ENCODE data around the gene GPATCH3.
"Not testable (repeated sequence)": the region's sequence is repeated elsewhere in the genome, so short reads cannot be mapped to it uniquely, and the experiment has no call there.

Gene GPATCH3, protein sequence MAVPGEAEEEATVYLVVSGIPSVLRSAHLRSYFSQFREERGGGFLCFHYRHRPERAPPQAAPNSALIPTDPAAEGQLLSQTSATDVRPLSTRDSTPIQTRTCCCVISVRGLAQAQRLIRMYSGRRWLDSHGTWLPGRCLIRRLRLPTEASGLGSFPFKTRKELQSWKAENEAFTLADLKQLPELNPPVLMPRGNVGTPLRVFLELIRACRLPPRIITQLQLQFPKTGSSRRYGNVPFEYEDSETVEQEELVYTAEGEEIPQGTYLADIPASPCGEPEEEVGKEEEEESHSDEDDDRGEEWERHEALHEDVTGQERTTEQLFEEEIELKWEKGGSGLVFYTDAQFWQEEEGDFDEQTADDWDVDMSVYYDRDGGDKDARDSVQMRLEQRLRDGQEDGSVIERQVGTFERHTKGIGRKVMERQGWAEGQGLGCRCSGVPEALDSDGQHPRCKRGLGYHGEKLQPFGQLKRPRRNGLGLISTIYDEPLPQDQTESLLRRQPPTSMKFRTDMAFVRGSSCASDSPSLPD

DNA sequence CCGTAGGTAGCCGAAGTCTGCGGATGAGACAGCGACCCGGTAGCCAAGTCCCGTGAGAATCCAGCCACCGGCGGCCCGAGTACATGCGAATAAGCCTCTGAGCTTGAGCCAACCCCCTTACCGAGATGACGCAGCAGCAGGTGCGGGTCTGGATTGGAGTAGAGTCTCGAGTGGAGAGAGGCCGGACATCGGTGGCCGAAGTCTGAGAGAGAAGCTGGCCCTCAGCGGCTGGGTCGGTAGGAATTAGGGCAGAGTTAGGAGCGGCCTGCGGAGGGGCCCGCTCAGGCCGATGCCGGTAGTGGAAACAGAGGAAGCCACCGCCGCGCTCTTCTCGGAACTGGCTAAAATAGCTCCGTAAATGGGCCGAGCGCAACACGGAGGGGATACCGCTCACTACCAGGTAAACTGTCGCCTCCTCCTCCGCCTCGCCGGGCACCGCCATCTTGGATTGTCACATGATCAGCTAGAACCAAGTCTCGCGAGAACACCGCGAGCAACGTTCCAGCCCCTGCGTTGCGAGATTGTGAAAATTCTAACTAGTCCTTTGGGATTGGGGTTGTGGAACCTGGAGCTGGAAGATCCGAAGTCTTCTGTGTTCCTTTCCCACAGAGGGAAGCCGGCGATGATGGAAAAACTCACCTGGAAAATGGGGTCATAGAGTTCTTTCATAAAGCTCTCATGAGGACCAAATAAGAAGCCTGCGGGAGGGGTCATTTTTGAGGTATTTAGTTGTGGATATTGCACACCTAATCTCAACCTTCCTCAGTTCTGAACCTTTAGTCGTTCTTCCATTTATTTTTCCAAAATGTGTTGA is at the start of gene GPATCH3:
GPATCH3 (minus strand) TSS at position 467 of the 814 bp plus-strand sequence; CDS start at position 442, 25 bp downstream.
- H3K27ac Mint-ChIP-seq, result peak within 1 kb of the TSS; percentile 97
- H3K4me3 Mint-ChIP-seq, result peak within 1 kb of the TSS; percentile 95
- peaks cover 35% of the 10 kb centered on the region for H3K4me1 Mint-ChIP-seq (ENCODE audit: low read depth)
- no peaks in the 10 kb centered on the region for H3K9me3 Mint-ChIP-seq
- no peaks in the 10 kb centered on the region for H3K27me3 Mint-ChIP-seq
- peaks cover 15% of the 10 kb centered on the region for H3K36me3 Mint-ChIP-seq (ENCODE audit: low read depth)

DNA sequence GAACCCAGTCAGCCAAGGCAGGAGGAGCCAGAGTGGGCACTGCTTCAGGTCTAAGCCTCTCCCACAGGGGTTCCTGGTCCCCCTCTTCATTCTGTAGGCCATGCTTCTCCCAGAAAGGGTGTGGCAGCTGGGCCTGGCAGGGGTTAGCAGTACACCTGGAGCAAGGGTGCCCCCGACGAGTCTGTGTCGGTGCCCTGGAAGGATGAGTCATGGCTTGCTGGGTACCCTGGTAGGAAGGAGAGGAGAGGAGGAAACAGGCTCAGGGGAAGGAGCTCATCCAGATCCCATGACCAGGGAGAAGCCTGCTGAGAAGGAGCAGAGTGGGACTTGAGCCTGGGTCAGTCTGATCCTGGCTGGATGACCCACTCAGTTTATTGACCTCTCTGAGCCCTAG is 49.7 kb upstream of the GPATCH3 start:
- H3K27me3 Mint-ChIP-seq, result no peaks in the 10 kb centered on the region
- H3K27ac Mint-ChIP-seq, result no peak overlapping the region
- no peaks in the 10 kb centered on the region for H3K4me1 Mint-ChIP-seq (ENCODE audit: low read depth)
- no peak overlapping the region for H3K4me3 Mint-ChIP-seq
- H3K36me3 Mint-ChIP-seq (ENCODE audit: low read depth), result peaks cover 21% of the 10 kb centered on the region
- no peaks in the 10 kb centered on the region for H3K9me3 Mint-ChIP-seq

DNA sequence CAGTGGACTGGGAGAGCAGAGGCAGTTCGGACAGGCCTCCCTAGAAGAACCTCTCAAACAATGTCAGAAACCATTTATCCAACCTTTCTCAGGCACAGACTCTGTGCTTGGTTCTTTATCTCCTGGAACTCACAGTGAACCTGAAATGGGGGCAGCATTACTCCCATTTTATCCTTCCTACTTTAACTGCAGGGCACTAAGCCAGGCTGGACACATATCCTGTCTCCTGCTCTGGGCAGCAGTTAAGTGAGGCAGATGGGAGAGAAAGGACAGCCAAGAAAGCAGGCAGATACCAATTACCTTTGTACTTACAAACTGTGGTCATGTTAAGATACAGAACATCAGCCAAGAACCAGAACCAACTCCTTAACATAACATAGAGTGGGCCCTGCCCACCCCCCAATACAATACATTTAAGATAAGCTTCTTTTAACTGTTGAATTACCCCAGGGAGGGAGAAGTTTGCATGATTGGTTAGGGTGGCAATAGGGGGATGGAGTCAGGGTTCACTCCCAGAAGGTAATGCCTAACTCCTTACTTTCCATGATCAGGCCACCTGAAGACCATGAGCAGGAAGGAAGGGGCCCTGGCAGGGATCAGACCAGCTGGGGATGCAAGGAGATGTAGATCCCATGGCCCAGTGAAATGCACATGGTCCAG is 49.1 kb upstream of the GPATCH3 start:
- Mint-ChIP-seq H3K4me1 (ENCODE audit: low read depth) (no peaks in the 10 kb centered on the region), H3K4me3 (no peak overlapping the region), H3K9me3 (no peaks in the 10 kb centered on the region), H3K27me3 (no peaks in the 10 kb centered on the region), H3K27ac (no peak overlapping the region), H3K36me3 (ENCODE audit: low read depth) (peaks cover 22% of the 10 kb centered on the region)

DNA sequence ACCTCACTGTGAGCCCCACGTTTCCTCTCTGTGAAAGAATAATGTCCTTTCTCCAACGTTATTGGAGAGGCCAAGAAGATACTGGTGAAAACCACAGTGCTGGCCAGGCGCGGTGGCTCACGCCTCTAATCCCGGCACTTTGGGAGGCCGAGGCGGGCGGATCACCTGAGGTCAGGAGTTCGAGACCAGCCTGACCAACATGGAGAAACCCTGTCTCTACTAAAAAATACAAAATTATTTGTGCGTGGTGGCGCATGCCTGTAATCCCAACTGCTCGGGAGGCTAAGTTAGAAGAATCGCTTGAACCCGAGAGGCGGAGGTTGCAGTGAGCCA is 48.4 kb upstream of the GPATCH3 start:
- H3K36me3 Mint-ChIP-seq (ENCODE audit: low read depth), result peaks cover 23% of the 10 kb centered on the region
- not testable (repeated sequence) for H3K4me1 Mint-ChIP-seq (ENCODE audit: low read depth); H3K9me3 Mint-ChIP-seq; H3K4me3 Mint-ChIP-seq; H3K27me3 Mint-ChIP-seq; H3K27ac Mint-ChIP-seq

DNA sequence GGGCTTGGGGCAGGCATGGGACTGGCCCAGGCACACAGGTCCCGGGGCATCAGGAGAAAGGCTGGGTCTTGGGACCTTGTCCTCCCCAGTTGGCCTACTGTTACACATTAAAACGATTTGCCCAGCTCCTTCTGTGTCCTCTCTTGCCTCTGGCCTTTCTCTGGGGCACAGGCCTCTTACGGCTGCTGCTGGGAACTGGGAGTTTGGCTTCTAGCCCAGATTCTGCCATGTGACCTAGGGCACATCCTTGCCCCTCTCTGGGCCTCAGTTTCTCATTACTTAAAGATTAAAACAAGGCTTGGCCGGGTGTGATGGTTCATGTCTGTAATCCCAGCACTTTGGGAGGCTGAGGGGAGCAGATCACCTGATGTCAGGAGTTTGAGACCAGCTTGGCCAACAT is 46.0 kb upstream of the GPATCH3 start:
- peak overlapping the region; percentile 26 for H3K27ac Mint-ChIP-seq
- no peaks in the 10 kb centered on the region for H3K27me3 Mint-ChIP-seq
- no peak overlapping the region for H3K4me3 Mint-ChIP-seq
- peaks cover 40% of the 10 kb centered on the region for H3K36me3 Mint-ChIP-seq (ENCODE audit: low read depth)
- no peaks in the 10 kb centered on the region for H3K9me3 Mint-ChIP-seq
- H3K4me1 Mint-ChIP-seq (ENCODE audit: low read depth), result no peaks in the 10 kb centered on the region

DNA sequence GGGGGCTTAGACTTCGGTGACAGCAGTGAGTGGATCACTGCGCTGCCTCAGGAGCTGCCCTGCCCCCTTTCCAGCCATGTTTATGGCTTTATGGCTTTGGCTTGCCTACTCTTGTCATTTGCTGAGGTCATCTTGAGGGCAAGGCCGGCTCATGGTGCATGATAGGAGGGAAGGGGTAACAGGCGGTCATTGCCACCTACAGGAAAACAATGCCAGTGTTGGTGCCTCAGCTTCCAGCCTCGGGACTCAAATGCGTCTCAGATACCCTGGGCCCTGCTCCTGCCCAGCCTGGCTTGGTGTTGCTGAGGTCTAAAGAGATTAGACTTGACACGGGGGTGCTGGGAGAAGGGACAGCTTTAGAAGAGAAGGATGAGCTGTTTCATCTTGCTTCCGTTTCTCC is 45.5 kb upstream of the GPATCH3 start:
- Mint-ChIP-seq H3K4me1 (ENCODE audit: low read depth) (no peaks in the 10 kb centered on the region), H3K4me3 (no peak overlapping the region), H3K27me3 (no peaks in the 10 kb centered on the region), H3K27ac (no peak overlapping the region), H3K9me3 (no peaks in the 10 kb centered on the region), H3K36me3 (ENCODE audit: low read depth) (peaks cover 42% of the 10 kb centered on the region)

DNA sequence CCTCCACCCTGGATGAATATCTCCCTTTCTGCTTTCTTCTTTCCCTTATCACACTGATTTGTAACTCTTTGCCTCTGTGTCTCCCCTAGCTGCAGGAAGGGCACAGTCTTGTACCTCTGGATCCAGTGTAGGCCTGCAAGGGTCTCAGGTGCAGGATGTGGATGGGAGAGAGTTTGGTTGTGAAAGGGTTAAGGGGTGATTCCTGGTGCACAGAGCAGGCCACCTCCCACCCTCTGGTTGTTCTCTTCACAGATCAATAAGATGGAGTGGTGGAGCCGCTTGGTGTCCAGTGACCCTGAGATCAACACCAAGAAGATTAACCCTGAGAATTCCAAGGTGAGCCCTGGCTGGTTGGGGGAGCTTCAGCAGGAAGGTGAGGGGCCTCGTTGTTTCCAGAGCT is 44.9 kb upstream of the GPATCH3 start:
- Mint-ChIP-seq H3K4me1 (ENCODE audit: low read depth) (no peaks in the 10 kb centered on the region), H3K4me3 (no peak overlapping the region), H3K27me3 (no peaks in the 10 kb centered on the region), H3K9me3 (no peaks in the 10 kb centered on the region), H3K27ac (no peak overlapping the region), H3K36me3 (ENCODE audit: low read depth) (peaks cover 42% of the 10 kb centered on the region)

DNA sequence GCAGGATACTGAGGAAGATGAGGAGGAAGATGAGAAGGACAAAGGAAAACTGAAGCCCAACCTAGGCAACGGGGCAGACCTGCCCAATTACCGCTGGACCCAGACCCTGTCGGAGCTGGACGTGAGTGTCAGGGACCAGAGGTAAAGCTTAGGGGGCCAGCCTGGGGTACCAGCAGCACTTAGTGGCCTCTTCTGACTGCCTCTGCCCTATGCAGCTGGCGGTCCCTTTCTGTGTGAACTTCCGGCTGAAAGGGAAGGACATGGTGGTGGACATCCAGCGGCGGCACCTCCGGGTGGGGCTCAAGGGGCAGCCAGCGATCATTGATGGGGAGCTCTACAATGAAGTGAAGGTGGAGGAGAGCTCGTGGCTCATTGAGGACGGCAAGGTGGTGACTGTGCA is 42.4 kb upstream of the GPATCH3 start:
- Mint-ChIP-seq H3K27ac (peak overlapping the region; percentile 33), H3K4me1 (ENCODE audit: low read depth) (no peaks in the 10 kb centered on the region), H3K36me3 (ENCODE audit: low read depth) (peaks cover 56% of the 10 kb centered on the region), H3K27me3 (no peaks in the 10 kb centered on the region), H3K9me3 (no peaks in the 10 kb centered on the region), H3K4me3 (no peak overlapping the region)

DNA sequence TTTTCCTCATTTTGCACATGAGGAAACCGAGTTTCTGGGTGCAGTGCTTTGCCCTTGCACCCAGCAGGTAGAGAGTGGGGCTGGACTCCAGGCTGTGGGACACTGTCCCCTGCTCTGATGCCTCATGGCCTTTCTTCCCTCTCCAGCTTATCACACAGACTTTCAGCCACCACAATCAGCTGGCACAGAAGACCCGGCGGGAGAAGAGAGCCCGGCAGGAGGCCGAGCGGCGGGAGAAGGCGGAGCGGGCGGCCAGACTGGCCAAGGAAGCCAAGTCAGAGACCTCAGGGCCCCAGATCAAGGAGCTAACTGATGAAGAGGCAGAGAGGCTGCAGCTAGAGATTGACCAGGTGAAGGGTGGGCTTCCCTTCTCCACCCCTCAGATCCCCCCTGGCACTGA is 41.0 kb upstream of the GPATCH3 start:
- Mint-ChIP-seq H3K4me3 (no peak overlapping the region), H3K27ac (no peak overlapping the region), H3K36me3 (ENCODE audit: low read depth) (peaks cover 58% of the 10 kb centered on the region), H3K27me3 (no peaks in the 10 kb centered on the region), H3K9me3 (no peaks in the 10 kb centered on the region), H3K4me1 (ENCODE audit: low read depth) (no peaks in the 10 kb centered on the region)

DNA sequence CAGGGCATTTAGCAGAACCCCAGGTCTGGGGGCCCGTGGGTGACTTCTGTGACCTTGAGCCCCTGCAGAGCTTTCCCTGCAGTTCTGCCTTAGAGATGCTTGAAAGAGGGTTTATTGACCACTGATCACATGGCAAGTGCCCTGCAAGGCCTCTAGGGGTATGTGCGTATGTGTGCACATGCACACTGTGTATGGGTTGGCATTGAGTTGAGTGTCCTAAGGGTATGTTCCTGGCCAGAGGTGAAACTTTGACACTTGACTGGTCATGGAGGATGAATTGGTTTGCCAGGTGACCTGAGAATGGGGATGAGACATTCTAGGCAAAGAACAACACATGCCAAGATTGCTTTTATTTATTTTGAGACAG is 38.4 kb upstream of the GPATCH3 start:
- H3K9me3 Mint-ChIP-seq, result no peaks in the 10 kb centered on the region
- H3K4me3 Mint-ChIP-seq, result no peak overlapping the region
- no peak overlapping the region for H3K27ac Mint-ChIP-seq
- peaks cover 57% of the 10 kb centered on the region for H3K36me3 Mint-ChIP-seq (ENCODE audit: low read depth)
- H3K27me3 Mint-ChIP-seq, result no peaks in the 10 kb centered on the region
- H3K4me1 Mint-ChIP-seq (ENCODE audit: low read depth), result no peaks in the 10 kb centered on the region

DNA sequence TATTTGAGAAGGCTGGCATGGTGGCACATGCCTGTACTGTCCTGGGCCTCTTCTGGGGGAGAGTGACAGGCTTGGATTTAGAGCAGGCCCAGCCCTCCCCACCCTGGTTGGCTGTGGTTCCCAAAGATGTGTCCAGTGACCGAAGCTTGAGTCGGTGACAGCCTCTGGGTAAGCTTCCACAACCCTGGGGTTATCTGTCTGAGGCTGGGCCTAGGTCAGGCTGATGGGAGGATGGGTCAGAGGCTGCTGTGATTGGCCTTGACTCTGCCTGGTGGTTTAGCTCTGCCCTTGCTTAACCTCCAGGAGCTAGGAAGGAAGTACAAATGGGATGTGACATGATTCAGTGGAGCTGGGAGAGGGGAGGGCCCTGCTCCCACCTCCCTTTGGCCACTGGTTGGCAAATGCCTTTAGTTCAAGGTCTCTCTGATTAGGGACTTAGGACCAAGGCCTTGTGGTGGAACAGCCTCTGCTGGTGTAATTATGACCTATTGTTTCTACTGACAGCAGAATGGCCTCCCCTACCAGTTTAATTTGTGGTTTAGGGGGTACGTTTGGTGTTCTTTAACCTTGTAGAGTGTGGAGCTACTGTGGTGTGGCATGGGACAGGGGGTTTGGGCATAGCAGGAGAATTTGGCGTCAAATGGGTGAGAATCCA is 37.9 kb upstream of the GPATCH3 start:
- H3K36me3 Mint-ChIP-seq (ENCODE audit: low read depth), result peaks cover 57% of the 10 kb centered on the region
- no peak overlapping the region for H3K27ac Mint-ChIP-seq
- no peaks in the 10 kb centered on the region for H3K27me3 Mint-ChIP-seq
- H3K9me3 Mint-ChIP-seq, result no peaks in the 10 kb centered on the region
- no peak overlapping the region for H3K4me3 Mint-ChIP-seq
- H3K4me1 Mint-ChIP-seq (ENCODE audit: low read depth), result no peaks in the 10 kb centered on the region

DNA sequence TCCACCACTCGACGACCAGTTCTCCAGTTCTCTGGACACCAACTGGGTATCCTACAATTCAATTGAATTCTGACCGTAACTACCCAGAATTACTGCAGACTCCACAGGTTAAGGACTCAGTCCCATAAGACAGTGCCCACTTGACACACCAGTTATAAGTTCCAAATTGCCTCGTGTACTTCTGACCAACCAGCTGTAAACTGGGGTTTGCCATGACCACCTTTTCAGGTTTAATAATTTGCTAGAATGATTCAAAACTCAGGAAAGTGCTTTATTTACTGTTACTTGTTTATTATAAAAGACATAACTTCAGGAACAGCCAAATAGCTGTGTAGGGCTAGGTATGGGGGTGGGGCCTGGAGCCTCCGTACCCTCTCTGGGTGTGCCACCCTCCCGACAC is 36.6 kb upstream of the GPATCH3 start:
- Mint-ChIP-seq H3K9me3 (no peaks in the 10 kb centered on the region), H3K4me1 (ENCODE audit: low read depth) (no peaks in the 10 kb centered on the region), H3K27ac (no peak overlapping the region), H3K27me3 (no peaks in the 10 kb centered on the region), H3K4me3 (no peak overlapping the region), H3K36me3 (ENCODE audit: low read depth) (peaks cover 55% of the 10 kb centered on the region)

DNA sequence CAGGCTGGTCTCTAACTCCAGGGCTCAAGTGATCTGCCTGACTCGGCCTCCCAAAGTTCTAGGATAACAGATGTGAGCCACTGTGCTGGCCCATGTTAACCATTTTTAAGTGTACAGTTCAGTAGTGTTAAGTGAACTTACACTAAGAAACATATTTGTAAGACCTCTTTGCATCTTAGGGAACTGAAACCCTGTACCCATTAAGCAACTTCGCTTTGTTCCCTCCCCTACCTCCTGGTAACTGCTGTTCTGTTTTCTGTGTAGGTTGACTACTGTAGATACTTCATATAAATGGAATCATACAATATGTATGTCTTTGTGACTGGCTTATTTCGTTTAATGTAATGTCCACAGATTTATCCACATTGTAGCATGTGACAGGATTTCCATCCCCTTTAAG is 32.3 kb upstream of the GPATCH3 start:
- Mint-ChIP-seq H3K27me3 (no peaks in the 10 kb centered on the region), H3K9me3 (no peaks in the 10 kb centered on the region), H3K4me1 (ENCODE audit: low read depth) (peaks cover 5% of the 10 kb centered on the region), H3K4me3 (no peak overlapping the region), H3K36me3 (ENCODE audit: low read depth) (peaks cover 60% of the 10 kb centered on the region), H3K27ac (peak overlapping the region; percentile 47)

DNA sequence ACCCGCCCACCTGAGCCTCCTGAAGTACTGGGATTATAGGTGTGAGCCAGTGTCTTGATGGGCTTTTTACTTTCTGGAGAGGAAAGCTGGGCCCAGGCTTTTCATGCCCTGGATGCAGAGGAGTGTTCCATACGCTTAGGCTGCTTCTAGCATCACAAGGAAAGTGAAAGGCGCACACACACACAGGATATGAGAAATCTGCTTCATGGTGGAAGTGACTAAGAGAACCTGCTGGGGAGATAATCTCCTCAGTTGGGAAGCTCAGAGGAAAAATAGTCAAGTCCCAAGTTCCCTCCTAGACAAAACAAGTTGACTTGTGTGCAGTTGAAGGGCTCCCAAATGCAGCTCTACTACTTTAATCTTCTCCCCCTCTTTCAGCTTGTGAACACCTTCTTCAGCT is 23.4 kb upstream of the GPATCH3 start:
- Mint-ChIP-seq H3K9me3 (no peaks in the 10 kb centered on the region), H3K4me1 (ENCODE audit: low read depth) (peaks cover 50% of the 10 kb centered on the region), H3K36me3 (ENCODE audit: low read depth) (peaks cover 48% of the 10 kb centered on the region), H3K27ac (peak overlapping the region; percentile 99), H3K4me3 (peak overlapping the region; percentile 96), H3K27me3 (no peaks in the 10 kb centered on the region)

DNA sequence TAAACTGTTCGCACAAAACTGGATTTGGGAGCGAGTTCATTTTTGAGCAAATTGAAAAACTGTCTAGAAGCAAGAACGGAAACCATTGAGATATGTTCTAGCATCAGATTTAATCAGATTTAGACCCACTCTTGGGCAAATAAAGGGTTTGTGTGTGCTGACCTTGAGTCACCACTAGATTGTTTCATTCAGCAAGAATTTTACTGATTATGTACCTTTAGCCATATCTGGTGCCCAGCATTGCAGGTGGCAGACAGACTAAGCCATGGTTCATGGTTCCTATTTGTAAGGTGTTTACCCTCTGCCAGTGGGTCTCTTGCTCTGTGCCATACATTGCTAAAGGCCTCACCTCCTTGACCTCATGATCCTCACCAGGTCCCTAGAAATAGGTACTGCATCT is 22.6 kb upstream of the GPATCH3 start:
- Mint-ChIP-seq H3K27me3 (no peaks in the 10 kb centered on the region), H3K4me3 (peak overlapping the region; percentile 96), H3K9me3 (no peaks in the 10 kb centered on the region), H3K36me3 (ENCODE audit: low read depth) (peaks cover 40% of the 10 kb centered on the region), H3K27ac (peak overlapping the region; percentile 99), H3K4me1 (ENCODE audit: low read depth) (peaks cover 45% of the 10 kb centered on the region)

All from stimulated activated naive CD8-positive, alpha-beta T cell treated with anti-CD3 and anti-CD28 coated beads, Interleukin-15, Interleukin-2, amounts not matched to agents 100 ng/mL and 50 ng/mL, for 24 hours (primary cell).